Measurements from ENCODE around the gene SRSF1. TPM values are rescaled to one million over a fixed set of nuclear protein-coding genes. Genes with fewer than 3 reads are reported as not detected.

Gene SRSF1
- total and polyA plus RNA-seq, 12 donors = 70.3 to 130 (median 90.6) TPM

- peaks cover 0 to 71% (median 37%) of the 10 kb centered on the region in 9 donors for H3K36me3 ChIP-seq
- no peak for DNase-seq
- peak overlapping the region in 1 of 10 donors; percentile 0 for H3K4me3 ChIP-seq
Measured at GRCh38 chr17:57982452-57983170, 24.4 kb downstream of the SRSF1 start.

GRCh38 chr17:57980522-57980921 is 26.5 kb downstream of the SRSF1 start:
- no peak for ATAC-seq
- WGBS, 2 donors = 77 to 81% methylated on average over 4 of the region's 4 CpGs
- no peaks in the 10 kb centered on the region for H3K9me3 ChIP-seq
- H3K36me3 ChIP-seq = peaks cover 0 to 92% (median 56%) of the 10 kb centered on the region in 9 donors
- DNase-seq = no peak
- TF ChIP-seq CTCF (IDR thresholded peaks at IDR 0.05) = no peak
- no peaks in the 10 kb centered on the region for H3K27me3 ChIP-seq
- H3K4me3 ChIP-seq = no peak overlapping the region
- intact Hi-C loops (cut with DNase I) = no loop called here
- H3K4me1 ChIP-seq = peaks cover 6 to 65% (median 51%) of the 10 kb centered on the region in 9 donors
- no peak overlapping the region for H3K27ac ChIP-seq

More at GRCh38 chr17:57982452-57983170, 24.4 kb downstream of the SRSF1 start:
- H3K27me3 ChIP-seq = no peaks in the 10 kb centered on the region
- intact Hi-C loops (cut with DNase I) = no loop called here
- peak overlapping the region in 2 of 10 donors; percentile 3 to 19 for H3K27ac ChIP-seq
- 34 to 55% methylated on average over 14 of the region's 14 CpGs for WGBS, 2 donors
- no peak for TF ChIP-seq CTCF (IDR thresholded peaks at IDR 0.05)
- peaks cover 6 to 71% (median 62%) of the 10 kb centered on the region in 9 donors for H3K4me1 ChIP-seq
- no peak for ATAC-seq
- no peaks in the 10 kb centered on the region for H3K9me3 ChIP-seq

GRCh38 chr17:57979076-57979475 is 28.0 kb downstream of the SRSF1 start:
- Histone ChIP-seq H3K9me3 (no peaks in the 10 kb centered on the region), H3K27ac (no peak overlapping the region), H3K27me3 (no peaks in the 10 kb centered on the region), H3K36me3 (peaks cover 0 to 95% (median 67%) of the 10 kb centered on the region in 9 donors), H3K4me1 (peaks cover 2 to 64% (median 48%) of the 10 kb centered on the region in 9 donors), H3K4me3 (no peak overlapping the region)
- TF ChIP-seq CTCF (IDR thresholded peaks at IDR 0.05) = no peak
- WGBS, 2 donors = 78 to 87% methylated on average over 1 of the region's 1 CpG
- DNase-seq = no peak
- intact Hi-C loops (cut with DNase I) = no loop called here
- ATAC-seq = no peak

GRCh38 chr17:57976594-57976993 is 30.5 kb downstream of the SRSF1 start:
- Histone ChIP-seq H3K9me3 (no peaks in the 10 kb centered on the region), H3K36me3 (peaks cover 0 to 99% (median 62%) of the 10 kb centered on the region in 9 donors), H3K4me3 (no peak overlapping the region), H3K4me1 (peaks cover 0 to 63% (median 42%) of the 10 kb centered on the region in 9 donors), H3K27me3 (no peaks in the 10 kb centered on the region), H3K27ac (no peak overlapping the region)
- no peak for TF ChIP-seq CTCF (IDR thresholded peaks at IDR 0.05)
- intact Hi-C loops (cut with DNase I) = no loop called here
- 74 to 79% methylated on average over 3 of the region's 3 CpGs for WGBS, 2 donors
- ATAC-seq (no peak), DNase-seq (no peak)
